HepG2 (cell line): ENCODE data around the gene CCDC57. TPM values are rescaled to one million over a fixed set of nuclear protein-coding genes. Genes with fewer than 3 reads are reported as not detected.

Experiments used
- ATF7 ChIP-seq, 2 experiments: fragments of 450-650 bp in 1 of 2; sonication (generic) in 1 of 2; formaldehyde crosslinking in 1 of 2; IDR thresholded peaks; 2 replicates each; pipeline versions ENCODE4 v1.4.0 to v1.6.1; 2016 to 2020; ENCODE audit warnings: antibody characterized with exemption in 1 of 2, mild to moderate bottlenecking in 1 of 2, missing genetic modification reagents in 1 of 2
- DPF2 ChIP-seq: sonication (generic); formaldehyde crosslinking; IDR thresholded peaks from 2 replicates; pipeline ENCODE4 v1.4.0; 2020; ENCODE audit warnings: mild to moderate bottlenecking, low read depth, missing genetic modification reagents, borderline replicate concordance
- GTF3A ChIP-seq: sonication (generic); formaldehyde crosslinking; conservative IDR thresholded peaks from 2 replicates; pipeline ENCODE4 v1.4.0; 2020; ENCODE audit warnings: mild to moderate bottlenecking, missing genetic modification reagents
- HIVEP1 ChIP-seq: sonication (generic); formaldehyde crosslinking; IDR thresholded peaks from 2 replicates; pipeline ENCODE4 v1.4.0; 2020; ENCODE audit warnings: mild to moderate bottlenecking, missing genetic modification reagents
- MZF1 ChIP-seq: sonication (generic); formaldehyde crosslinking; IDR thresholded peaks from 2 replicates; pipeline ENCODE4 v1.8.1; 2023; ENCODE audit warnings: mild to moderate bottlenecking, missing genetic modification reagents, borderline replicate concordance
- PREB ChIP-seq: sonication (generic); formaldehyde crosslinking; IDR thresholded peaks from 2 replicates; pipeline ENCODE4 v1.4.0; 2020; ENCODE audit warnings: missing genetic modification reagents
- RARA ChIP-seq: IDR thresholded peaks from 2 replicates; pipeline ENCODE4 v1.6.1; 2016; ENCODE audit warnings: missing genetic modification reagents, missing compliant biosample characterization
- RBAK ChIP-seq: sonication (generic); formaldehyde crosslinking; IDR thresholded peaks from 2 replicates; pipeline ENCODE4 v1.5.1; 2020; ENCODE audit warnings: mild to moderate bottlenecking, missing genetic modification reagents
- RCOR2 ChIP-seq: IDR thresholded peaks from 2 replicates; pipeline ENCODE4 v1.6.1; 2016; ENCODE audit warnings: missing biosample characterization, missing genetic modification reagents
- SAFB2 ChIP-seq: sonication (generic); formaldehyde crosslinking; IDR thresholded peaks from 2 replicates; pipeline ENCODE4 v1.5.1; 2020; ENCODE audit warnings: missing genetic modification reagents, low read depth, mild to moderate bottlenecking, borderline replicate concordance
- SP1 ChIP-seq, 2 experiments: fragments of 450-650 bp in 1 of 2; sonication (generic) in 1 of 2; formaldehyde crosslinking in 1 of 2; IDR thresholded peaks; 2 replicates each; pipeline versions ENCODE4 v1.4.0 to v1.6.1; 2016 to 2020; ENCODE audit warnings: missing genetic modification reagents in 1 of 2
- THAP7 ChIP-seq: sonication (generic); formaldehyde crosslinking; IDR thresholded peaks from 2 replicates; pipeline ENCODE4 v1.8.1; 2023; ENCODE audit warnings: mild to moderate bottlenecking, missing genetic modification reagents
- ZHX2 ChIP-seq, 2 experiments: sonication (generic) in 1 of 2; formaldehyde crosslinking in 1 of 2; IDR thresholded peaks; 2 replicates each; pipeline versions ENCODE4 v1.6.1 to v1.9.0; 2014 to 2022; ENCODE audit warnings: antibody characterized with exemption in 1 of 2, borderline replicate concordance in 1 of 2, inconsistent platforms in 1 of 2, low read depth in 1 of 2, missing genetic modification reagents in 1 of 2
- ZNF362 ChIP-seq: sonication (generic); formaldehyde crosslinking; IDR thresholded peaks from 2 replicates; pipeline ENCODE4 v1.4.0; 2020; ENCODE audit warnings: missing genetic modification reagents, mild to moderate bottlenecking, borderline replicate concordance
- ZNF414 ChIP-seq: sonication (generic); formaldehyde crosslinking; IDR thresholded peaks from 2 replicates; pipeline ENCODE4 v1.5.0; 2020; ENCODE audit warnings: missing genetic modification reagents
- ZNF7 ChIP-seq: IDR thresholded peaks from 2 replicates; pipeline ENCODE4 v1.6.1; 2016; ENCODE audit warnings: missing biosample characterization, missing genetic modification reagents
- ZNF737 ChIP-seq: sonication (generic); formaldehyde crosslinking; IDR thresholded peaks from 2 replicates; pipeline ENCODE4 v1.5.0; 2020; ENCODE audit warnings: missing genetic modification reagents, mild to moderate bottlenecking, borderline replicate concordance
- polyA plus RNA-seq, 8 experiments: library from polyadenylated mRNA; depleted of rRNA in 3 of 8; stranded (reverse) in 7 of 8; unstranded in 1 of 8; fragments of >200 nt; fragmentation: Illumina TruSeq in 4 of 8; extraction: Trizol in 4 of 8; gene quantifications; 2 replicates each; pipeline versions ENCODE4 v1.2.1 to v1.2.3, GENCODE V29; 2011 to 2016; ENCODE audit warnings: low read depth in 4 of 8, missing spikeins in 1 of 8, mixed read lengths in 1 of 8; ENCODE audit not compliant: insufficient read depth in 1 of 8
- total RNA-seq, 5 experiments: library from RNA; depleted of rRNA; stranded (reverse); fragments of >200 nt; fragmentation: Illumina TruSeq; extraction: Trizol; gene quantifications; 2 replicates each; pipeline ENCODE4 v1.2.3, GENCODE V29; 2016; ENCODE audit warnings: low read depth in 1 of 5

Gene CCDC57
- total and polyA plus RNA-seq, 2 of the 13 experiments (the other 11 are each of a cell fraction or from before 2014, with no cell fraction given) = 59.3 to 59.9 TPM

- TF ChIP-seq THAP7 (peak; percentile 97), ZNF362 (peak; percentile 43; the same call in 1 of the 2 replicates), HIVEP1 (peak; percentile 100), MZF1 (CRISPR knock-in tag) (peak; percentile 73; the same call in 1 of the 2 replicates), ZHX2 (IDR thresholded peaks at IDR 0.05; ENCODE audit: low read depth) (peak; percentile 38; the same call in 1 of the 2 replicates), ZHX2 (CRISPR knock-in tag; IDR thresholded peaks at IDR 0.05; ENCODE audit: borderline replicate concordance) (peak; percentile 88; the same call in 1 of the 2 replicates), GTF3A (CRISPR knock-in tag) (peak; percentile 95; the same call in 1 of the 2 replicates), ZNF737 (peak; percentile 98; the same call in 1 of the 2 replicates), RCOR2 (peak; percentile 86), ZNF414 (CRISPR knock-in tag) (no peak), ATF7 (IDR thresholded peaks at IDR 0.05) (no peak), ATF7 (CRISPR knock-in tag; IDR thresholded peaks at IDR 0.05) (peak; percentile 87), SP1 (IDR thresholded peaks at IDR 0.05) (no peak), SP1 (CRISPR knock-in tag; IDR thresholded peaks at IDR 0.05) (no peak), RARA (CRISPR knock-in tag) (peak; percentile 84), ZNF7 (CRISPR knock-in tag) (peak; percentile 26; the same call in 1 of the 2 replicates), SAFB2 (CRISPR knock-in tag) (peak; percentile 82; the same call in 1 of the 2 replicates), PREB (no peak; the same call in 1 of the 2 replicates), DPF2 (CRISPR knock-in tag) (peak; percentile 71), RBAK (CRISPR knock-in tag) (no peak)
Measured at GRCh38 chr17:82236142-82236971, 23.7 kb upstream of the CCDC57 start (continued).
